Activated CD8-positive, alpha-beta memory T cell treated with anti-CD3 and anti-CD28 coated beads, Interleukin-2, amount 50 U/mL, for 1 hour (primary cell): Measurements from ENCODE around the gene MGA.
A peak's percentile ranks its signal among the peaks of the same experiment; 100 is the strongest.

ENCODE experiments used
- DNase-seq: peaks from one replicate; pipeline ENCODE4 v3.0.0-alpha.2; 2020; ENCODE audit errors: extremely low read depth

Gene MGA

DNA sequence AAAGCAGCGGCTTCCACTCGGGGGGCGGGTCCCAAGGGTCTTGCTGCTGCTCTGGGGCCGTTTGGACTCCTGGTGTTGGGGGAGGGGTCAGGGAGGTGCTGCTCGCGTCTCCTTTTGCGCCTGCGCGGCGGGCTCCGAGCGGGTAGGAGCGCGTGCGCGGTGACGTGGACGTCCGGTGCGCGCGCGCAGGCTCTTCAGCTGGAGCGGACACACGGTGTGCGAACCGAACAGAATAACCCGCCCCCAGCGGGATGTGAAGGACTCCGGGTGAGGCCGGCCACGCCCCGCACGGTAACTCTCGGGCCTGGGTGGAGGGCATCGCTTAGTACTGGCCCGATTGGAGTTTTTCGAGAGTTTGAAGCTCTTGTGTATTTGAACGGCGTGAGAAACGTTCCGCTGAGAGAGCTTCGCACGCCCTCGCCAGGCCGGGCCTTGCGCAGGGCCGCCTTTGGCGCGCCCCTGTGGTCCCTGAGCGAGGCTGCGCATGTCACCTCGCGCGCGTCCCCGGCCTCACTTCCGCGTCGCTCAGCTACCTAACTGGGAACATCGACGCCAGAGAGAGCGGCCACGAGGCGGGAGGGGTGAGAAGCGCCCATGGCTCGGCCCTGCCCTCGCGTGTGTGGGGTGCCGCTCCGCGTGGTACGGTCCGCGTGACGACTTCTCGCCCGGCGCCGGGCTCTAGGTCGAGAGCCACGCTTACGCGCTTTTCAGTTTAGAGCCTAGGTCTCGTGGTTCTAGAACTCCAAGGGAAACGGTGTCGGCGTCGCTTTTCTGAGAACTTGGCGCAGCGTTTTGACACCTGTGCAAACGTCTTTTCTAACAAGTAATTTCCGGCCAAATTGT, at the start of gene MGA:
Gene MGA (plus strand): TSS at position 171 of the 843 bp plus-strand sequence.
- DNase-seq, result peak; percentile 73

- no peak for DNase-seq
These were observed 39.5 kb upstream of the MGA start for GRCh38 chr15:41620536-41621199.

GRCh38 chr15:41621200-41622193, 38.7 kb upstream of the MGA start:
- DNase-seq, result peak; percentile 32

DNA sequence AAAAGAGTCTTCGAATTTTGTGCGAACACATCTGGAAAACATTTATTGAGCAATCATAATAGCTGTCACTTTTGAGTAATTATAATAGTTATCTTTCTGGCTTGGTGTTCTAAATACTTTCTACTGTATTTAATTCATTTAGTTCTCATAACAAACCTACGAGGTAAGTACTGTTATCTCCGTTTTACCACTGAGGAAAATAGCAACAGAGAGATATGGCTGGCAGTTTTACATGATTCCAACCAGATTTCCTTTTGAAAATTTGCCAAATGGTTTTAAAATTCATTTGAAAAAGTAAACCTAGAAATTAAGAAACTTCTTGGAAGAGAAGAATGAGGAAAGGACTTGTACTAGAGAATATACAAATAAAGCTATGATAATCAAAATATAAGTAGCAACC, 37.3 kb upstream of the MGA start:
- DNase-seq, result no peak

DNA sequence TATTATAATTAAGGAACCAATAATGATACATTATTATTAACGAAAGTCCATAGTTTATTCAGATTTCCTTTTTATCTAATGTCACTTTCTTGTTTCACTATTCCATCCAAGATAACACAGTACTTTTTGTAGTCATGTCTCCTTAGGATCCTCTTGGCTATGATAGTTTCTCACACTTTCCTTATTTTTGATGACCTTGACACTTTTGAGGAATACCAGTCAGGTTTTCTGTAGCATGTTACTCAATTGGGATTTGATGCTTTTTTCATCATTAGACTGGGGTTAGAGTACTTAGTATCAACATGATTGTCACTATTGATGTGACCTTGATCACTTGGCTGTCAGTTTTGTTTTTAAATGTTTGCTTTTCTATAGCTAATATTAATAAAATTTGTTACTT, 33.0 kb upstream of the MGA start:
- no peak for DNase-seq

- DNase-seq, result no peak
These were observed 30.7 kb upstream of the MGA start for GRCh38 chr15:41629463-41629862.

DNA sequence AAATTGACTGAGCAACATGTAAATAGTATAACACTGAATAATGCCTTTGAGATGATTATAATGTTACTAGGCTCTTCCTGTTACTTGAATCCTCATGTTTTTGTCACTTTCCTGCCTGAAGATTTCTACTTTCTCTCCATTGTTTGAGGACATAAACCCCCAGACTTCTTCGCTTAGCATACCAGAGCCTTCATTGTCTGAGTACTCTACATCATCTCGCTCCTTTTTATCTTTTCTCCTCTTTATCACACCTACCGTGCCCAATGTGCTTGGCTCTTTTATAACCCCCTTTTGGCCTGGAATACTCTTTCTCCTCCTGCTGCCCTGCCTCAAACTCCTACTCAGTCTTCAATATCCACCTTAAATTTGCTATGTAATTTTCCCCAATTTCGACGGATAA, 30.3 kb upstream of the MGA start:
- no peak for DNase-seq

- DNase-seq, result no peak
These were observed 29.5 kb upstream of the MGA start for GRCh38 chr15:41630616-41631217.

- DNase-seq, result no peak
These were observed 28.2 kb upstream of the MGA start for GRCh38 chr15:41631880-41632470.

DNA sequence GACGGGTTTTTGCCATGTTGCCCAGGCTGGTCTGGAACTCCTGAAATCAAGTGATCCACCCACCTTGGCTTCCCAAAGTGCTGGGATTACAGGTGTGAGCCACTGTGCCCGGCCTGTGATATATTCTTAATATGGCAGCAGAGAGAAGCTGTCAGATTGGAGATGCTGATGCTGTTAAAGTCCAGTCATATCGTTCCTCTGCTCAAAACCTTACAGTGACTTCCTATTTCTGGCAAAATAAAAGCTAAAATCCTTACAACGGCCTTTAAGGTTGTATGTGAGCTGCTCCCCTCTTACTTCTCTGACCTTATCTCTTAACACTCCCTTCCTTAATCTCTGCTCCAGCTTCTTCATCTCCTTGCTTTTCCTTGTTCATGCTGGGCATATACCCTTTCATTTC, 26.6 kb upstream of the MGA start:
- DNase-seq, result no peak

DNA sequence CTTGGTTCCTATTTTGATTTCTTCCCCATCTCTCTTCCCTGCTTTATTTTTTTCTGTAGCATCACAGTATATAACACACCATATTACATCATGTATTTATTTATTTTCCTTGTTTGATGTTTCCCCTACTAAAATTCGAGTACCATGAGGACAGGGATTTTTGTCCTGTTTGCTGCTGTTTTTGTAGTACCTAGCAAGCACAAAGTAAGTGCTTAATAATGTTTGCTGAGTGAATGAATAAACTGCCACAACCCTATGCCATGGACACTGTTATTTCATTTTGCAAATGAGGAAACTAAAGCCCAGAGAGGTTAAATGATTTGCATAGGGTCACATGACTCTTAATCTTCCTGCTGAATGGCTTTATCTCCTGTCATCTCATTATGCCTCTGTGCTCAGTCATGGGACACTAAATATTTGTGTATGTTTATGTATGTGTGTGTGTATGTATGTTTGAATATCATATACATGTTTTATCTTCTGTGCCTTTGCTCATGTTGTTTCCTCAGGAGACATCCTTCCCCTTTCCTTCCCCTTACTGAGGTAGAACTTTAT, 26.1 kb upstream of the MGA start:
- no peak for DNase-seq

DNA sequence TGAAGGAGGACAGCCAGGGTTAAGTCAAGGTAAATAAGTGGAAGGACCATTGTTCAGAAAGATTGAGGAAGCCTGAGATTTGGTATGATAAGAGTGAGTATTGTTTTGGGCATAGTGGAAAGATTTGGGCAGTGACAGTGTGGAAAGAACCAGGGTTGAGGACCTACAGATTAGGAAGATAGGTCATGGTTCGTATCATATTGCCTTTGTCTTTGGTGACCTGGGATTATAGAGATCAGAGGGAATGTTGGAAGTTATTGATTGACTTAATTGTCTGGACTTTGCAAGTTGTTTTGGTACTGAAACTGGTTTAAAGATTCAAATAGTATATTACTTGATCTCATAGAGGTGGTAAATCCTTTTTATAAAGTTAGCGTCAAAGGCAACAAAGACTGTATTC, 23.1 kb upstream of the MGA start:
- no peak for DNase-seq

GRCh38 chr15:41640985-41641384, 19.2 kb upstream of the MGA start:
- DNase-seq, result no peak

GRCh38 chr15:41647262-41647661, 12.9 kb upstream of the MGA start:
- DNase-seq, result no peak

- no peak for DNase-seq
These were observed 12.1 kb upstream of the MGA start for GRCh38 chr15:41648097-41648496.

- DNase-seq, result no peak
These were observed 11.4 kb upstream of the MGA start for GRCh38 chr15:41648770-41649169.

GRCh38 chr15:41650806-41651205, 9.4 kb upstream of the MGA start:
- no peak for DNase-seq

DNA sequence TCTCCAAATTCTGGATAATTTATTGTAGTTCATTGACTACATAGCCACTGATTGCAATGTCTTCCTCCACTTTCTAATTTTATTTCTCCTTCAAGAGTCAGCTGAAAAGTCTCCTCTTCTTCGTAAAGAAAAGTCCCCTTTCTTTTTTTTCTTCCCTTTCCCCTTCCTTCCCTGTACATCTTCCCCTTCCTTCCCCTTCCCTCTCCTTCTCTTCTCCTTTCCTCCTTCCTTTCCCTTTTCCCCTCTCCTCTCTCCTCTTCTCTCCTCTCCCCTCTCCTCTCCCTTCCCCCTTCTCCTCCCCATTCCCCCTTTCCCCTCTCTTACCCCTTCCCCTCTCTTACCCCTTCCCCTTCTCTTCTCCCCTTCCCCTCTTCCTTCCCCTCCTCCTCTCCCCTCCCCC, 8.8 kb upstream of the MGA start:
- no peak for DNase-seq

DNA sequence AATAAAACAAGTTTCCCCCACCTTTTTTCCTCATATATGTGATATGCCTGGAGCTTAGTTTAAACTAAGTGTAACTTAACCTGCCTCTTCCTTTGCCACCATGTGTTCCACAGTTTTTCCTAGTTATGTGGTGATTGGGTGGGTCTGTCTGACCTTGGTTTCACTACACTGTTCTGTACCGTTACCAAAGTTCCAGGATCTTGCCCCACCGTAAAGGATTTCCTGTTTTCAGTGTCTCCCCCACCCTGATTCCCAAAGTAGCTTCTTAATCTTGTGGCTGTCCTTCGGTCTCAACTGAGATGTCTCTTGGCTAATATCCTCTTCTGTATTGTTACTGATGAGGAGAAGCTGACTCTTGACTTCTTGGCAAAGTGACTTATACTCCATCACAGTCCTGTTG, 6.4 kb upstream of the MGA start:
- no peak for DNase-seq

DNA sequence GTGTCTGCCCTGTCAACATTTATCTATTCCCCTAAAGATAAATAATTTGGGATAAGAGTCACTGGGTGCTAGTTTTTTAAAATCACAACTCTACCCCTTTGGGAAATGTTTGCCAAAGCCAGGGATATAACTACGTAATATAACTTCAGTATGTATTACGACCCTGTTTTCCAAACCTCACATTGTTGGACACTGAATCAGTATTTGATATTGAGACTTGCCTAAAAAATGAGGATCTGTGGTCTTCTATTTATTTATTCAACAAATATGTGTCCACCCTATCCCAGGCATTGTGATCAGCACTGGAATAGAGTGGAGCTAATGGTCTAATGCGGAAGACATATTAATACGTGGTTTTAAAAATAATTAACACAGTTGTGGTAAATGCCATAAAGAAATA, 4.5 kb upstream of the MGA start:
- DNase-seq, result no peak

DNA sequence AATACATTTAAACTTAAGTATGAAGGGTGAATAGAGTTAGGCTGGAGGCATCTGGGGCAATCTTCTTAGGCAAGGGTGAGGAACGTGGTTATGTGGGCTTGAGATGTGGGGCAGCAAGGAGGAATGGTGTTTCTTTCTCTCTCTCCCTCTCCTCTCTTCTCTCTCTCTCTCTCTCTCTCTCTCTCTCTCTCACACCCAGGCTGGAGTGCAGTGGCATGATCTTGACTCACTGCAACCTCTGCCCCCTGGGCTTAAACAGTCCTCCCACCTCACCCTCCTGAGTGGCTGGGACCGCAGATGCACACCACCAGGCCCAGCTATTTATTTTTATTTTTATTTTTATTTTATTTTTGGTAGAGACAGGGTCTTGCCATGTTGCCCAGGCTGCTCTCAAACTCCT, 4.0 kb upstream of the MGA start:
- DNase-seq, result no peak
